GM10248 (cell line): ENCODE results near the gene GFPT1.

Source experiments
- CTCF ChIA-PET: fragments of 300-600 bp; sonication (Branson Sonifier 250); formaldehyde crosslinking; extraction: SDS; loops from one replicate; lab custom pipeline; 2021; ENCODE audit warnings: antibody characterized with exemption; lab: Yijun Ruan, JAX
- POLR2A ChIA-PET: fragments of 350-650 bp; sonication (Branson Sonifier 250); formaldehyde crosslinking; extraction: SDS; loops from one replicate; lab custom pipeline; 2020; ENCODE audit warnings: antibody characterized with exemption; lab: Yijun Ruan, JAX
- DNase-seq: peaks from one replicate; pipeline ENCODE4 v3.0.0; 2012; ENCODE audit errors: extremely low spot score
- TF ChIP-seq, protein P1 (sequence below): IDR thresholded peaks from 2 replicates; pipeline ENCODE4 v1.5.1; 2012; ENCODE audit warnings: mild to moderate bottlenecking, low read depth; ENCODE audit errors: extremely low read depth, missing control alignments, control extremely low read depth

The GFPT1 gene

GRCh38 chr2:69307579-69308064 lies 79.4 kb downstream of the GFPT1 start:
- TF ChIP-seq, protein P1, sequence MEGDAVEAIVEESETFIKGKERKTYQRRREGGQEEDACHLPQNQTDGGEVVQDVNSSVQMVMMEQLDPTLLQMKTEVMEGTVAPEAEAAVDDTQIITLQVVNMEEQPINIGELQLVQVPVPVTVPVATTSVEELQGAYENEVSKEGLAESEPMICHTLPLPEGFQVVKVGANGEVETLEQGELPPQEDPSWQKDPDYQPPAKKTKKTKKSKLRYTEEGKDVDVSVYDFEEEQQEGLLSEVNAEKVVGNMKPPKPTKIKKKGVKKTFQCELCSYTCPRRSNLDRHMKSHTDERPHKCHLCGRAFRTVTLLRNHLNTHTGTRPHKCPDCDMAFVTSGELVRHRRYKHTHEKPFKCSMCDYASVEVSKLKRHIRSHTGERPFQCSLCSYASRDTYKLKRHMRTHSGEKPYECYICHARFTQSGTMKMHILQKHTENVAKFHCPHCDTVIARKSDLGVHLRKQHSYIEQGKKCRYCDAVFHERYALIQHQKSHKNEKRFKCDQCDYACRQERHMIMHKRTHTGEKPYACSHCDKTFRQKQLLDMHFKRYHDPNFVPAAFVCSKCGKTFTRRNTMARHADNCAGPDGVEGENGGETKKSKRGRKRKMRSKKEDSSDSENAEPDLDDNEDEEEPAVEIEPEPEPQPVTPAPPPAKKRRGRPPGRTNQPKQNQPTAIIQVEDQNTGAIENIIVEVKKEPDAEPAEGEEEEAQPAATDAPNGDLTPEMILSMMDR: no peak
- DNase-seq: no peak
- ChIA-PET POLR2A (no interaction called here), CTCF (interaction anchor here (0.5 to 5.5 kb wide), 10 partner anchors 10 to 364 kb away, joined by 3 to 38 read pairs (median 6); no protein-coding TSS in a partner anchor)

DNA sequence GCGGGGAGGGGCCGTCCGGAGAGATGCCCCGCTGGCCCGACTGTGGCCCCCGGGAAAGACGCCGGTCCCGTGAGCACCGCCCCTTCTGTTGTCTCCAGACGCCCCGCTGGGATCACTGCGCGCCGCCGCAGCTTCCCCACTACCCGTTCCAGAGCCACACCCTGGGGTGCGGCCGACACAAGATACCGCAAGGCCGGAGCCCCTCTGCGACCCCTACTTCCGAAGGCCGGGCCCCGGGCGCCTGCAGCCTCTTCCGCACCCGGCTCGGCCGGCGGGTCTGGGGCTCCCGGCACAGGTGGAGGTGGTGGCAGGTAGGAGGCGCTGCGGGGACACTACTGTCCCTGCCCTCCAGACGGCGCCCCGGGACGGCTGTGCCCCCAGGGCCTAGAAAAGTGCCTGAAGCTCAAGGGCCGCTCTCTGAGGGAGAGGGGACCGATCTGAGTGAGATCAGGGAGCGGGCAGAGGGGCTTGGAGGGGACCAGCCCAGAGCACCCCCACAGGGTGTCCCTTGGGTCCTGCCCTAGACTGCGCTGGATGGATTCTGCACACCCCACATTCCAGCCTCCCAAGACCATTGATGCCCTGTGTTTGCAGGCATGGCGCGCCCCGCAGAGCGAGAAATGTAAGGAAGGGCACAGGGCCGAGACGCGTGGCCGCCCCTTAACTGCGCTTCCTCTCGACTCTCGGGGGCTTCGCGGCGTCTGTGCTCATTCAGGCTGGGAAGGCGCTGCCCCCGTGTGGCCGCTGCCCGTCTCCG lies 80.0 kb downstream of the GFPT1 start:
- CTCF ChIA-PET: interaction anchor here (0.9 to 5.5 kb wide), 16 partner anchors 11 to 844 kb away, joined by 3 to 38 read pairs (median 4); no protein-coding TSS in a partner anchor
- peak; percentile 92 for DNase-seq
- POLR2A ChIA-PET: no interaction called here
- TF ChIP-seq, protein P1: peak; percentile 94

DNA sequence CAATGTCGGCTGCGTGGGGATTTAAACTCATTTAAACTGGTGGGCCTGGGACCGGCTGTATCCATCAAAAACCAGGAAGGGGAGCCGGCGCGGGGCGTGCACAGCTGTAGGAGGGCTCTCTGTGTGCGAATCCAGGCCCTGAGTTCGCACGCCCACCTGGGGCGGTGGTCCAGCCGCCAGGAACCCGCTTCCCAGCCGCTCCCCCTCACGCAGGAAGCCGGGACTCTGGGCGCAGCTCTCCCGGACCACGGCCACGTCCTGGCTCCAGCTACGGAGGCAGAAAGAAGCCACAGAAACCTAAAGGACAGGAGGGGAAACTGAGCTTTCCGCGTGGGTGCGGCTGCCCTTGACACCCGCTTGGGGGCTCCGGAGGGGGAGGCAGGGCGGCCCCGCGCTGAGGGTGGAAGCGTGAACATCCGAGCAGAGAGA lies 80.6 kb downstream of the GFPT1 start:
- TF ChIP-seq, protein P1: no peak
- DNase-seq: no peak
- POLR2A ChIA-PET: interaction anchor here (0.6 kb wide), 1 partner anchor 781 kb away, joined by 4 read pairs; no protein-coding TSS in a partner anchor
- CTCF ChIA-PET: interaction anchor here (0.9 to 5.5 kb wide), 18 partner anchors 9 to 843 kb away, joined by 3 to 38 read pairs (median 4); no protein-coding TSS in a partner anchor

GRCh38 chr2:69305712-69306392 lies 81.2 kb downstream of the GFPT1 start:
- no peak for DNase-seq
- ChIA-PET CTCF (interaction anchor here (0.9 to 5.5 kb wide), 17 partner anchors 9 to 843 kb away, joined by 3 to 38 read pairs (median 4); no protein-coding TSS in a partner anchor), POLR2A (interaction anchor here (0.6 to 0.7 kb wide), 2 partner anchors 215 to 781 kb away, joined by 4 to 6 read pairs; no protein-coding TSS in a partner anchor)
- TF ChIP-seq, protein P1: no peak

DNA sequence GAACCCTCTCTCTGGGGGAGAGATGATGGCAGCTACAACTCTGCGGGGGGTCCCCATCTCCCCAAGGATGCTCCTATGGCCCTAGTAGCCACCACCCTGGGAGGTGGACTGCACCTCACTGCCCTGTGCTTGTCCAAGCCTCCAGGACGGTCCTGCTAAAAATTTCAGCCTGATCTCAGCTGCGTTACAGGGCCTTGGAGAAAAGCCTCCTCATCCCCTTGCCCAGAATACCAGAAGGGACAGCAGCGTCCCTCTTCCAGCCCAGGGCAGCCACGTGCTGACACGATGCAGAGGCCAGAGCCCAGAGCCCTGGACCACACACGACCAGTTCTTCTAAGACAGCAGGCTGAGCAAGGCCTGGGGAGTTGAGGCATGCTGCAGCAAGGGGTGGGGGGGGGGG lies 81.9 kb downstream of the GFPT1 start:
- ChIA-PET POLR2A (interaction anchor here (0.7 kb wide), 1 partner anchor 215 kb away, joined by 6 read pairs; no protein-coding TSS in a partner anchor), CTCF (interaction anchor here (1.0 to 5.5 kb wide), 6 partner anchors 13 to 842 kb away, joined by 3 to 38 read pairs (median 12); no protein-coding TSS in a partner anchor)
- DNase-seq: no peak
- TF ChIP-seq, protein P1: no peak

DNA sequence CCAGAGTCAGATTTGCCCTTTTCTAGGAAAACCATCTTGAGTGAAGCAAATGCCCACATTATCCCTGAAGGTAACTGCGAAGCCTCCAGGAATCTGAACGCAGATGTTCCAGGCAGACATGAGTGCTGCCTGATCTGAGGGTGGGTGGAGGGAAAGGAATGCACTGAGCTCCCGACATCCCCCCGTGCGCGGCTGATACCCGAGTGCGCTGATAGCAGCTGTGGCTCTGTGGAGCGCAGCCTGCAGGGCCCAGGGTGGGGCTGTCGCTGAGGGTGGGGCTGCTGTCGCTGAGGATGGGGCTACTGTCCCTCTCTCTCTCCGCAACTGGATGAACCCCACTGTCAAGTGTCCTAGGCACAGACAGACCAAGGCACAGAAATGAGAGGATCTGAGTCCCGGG lies 82.4 kb downstream of the GFPT1 start:
- TF ChIP-seq, protein P1: no peak
- CTCF ChIA-PET: interaction anchor here (1.0 to 4.6 kb wide), 2 partner anchors 20 to 841 kb away, joined by 3 to 17 read pairs; no protein-coding TSS in a partner anchor
- no peak for DNase-seq
- POLR2A ChIA-PET: interaction anchor here (0.7 kb wide), 1 partner anchor 546 kb away, joined by 3 read pairs; no protein-coding TSS in a partner anchor
